ENCODE results near the gene CYBA.

The CYBA gene

DNA sequence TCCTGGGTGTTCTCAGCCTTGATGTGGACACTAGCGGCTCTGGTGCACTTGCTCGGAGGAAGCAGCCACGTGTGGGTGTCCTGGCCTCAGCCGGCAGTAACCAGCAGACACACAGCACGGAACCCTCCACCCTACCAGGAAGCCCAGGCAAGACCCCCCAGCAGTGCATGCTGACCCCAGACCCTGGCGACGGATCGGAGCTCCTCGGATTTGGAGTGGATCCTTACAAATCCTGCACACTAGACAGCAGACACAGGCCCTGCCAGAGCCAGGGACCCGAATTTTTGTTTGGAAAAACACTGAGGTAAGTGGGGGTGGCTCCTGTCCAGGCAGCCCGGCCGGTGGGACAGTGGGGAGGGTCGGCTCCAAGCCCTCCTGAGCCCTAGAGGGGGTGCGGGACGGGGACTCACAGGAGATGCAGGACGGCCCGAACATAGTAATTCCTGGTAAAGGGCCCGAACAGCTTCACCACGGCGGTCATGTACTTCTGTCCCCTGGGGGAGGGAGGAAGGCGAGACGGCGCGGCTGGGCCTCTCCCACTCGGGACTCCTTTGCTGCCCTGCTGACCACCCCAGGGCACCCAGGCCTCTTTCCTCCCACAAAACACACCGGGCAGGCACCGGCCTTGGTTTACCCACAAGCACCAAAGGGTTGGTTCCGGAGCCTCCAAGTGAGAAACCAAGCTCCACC is 4.4 kb downstream of the CYBA start:
- no peak for DNase-seq (ENCODE audit: low spot score)

DNA sequence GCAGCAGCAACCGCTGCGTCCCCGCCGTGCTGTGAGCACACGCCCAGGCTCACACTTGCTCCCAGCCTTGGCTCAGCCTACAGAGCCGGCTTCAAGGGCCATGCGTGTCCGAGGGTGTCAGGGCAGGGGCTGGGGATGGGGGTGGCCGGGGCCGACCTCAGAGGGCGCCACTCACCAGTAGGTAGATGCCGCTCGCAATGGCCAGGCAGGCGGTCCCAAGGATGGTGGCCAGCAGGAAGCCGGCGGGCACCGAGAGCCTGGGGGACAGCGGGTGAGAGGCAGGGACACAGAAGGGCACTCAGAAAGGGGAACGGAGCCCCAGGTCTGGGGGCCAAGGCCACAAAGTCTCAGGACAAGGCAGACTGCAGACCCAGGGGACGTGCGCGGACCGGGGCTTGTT is 4.9 kb downstream of the CYBA start:
- no peak for DNase-seq (ENCODE audit: low spot score)

DNA sequence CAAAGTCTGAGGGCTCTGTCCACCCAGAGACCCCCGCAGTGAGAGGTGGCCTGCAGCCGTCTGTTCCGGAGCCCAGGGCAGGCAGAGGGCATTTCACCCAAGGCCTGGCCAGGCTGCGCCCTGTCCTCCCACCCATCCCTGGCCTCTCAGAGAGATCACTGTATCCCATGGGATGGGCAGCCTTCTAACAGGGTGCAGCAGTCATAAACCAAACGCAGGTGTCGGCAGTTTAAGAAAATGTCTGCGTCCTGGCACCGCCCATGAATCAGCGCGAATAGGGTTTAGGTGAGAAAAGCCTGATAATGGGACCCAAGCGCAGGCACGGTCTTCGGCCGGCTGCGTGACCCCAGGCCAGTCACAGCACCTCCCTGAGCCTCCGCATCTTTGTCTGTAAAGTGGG is 5.4 kb downstream of the CYBA start:
- DNase-seq (ENCODE audit: low spot score), result no peak

DNA sequence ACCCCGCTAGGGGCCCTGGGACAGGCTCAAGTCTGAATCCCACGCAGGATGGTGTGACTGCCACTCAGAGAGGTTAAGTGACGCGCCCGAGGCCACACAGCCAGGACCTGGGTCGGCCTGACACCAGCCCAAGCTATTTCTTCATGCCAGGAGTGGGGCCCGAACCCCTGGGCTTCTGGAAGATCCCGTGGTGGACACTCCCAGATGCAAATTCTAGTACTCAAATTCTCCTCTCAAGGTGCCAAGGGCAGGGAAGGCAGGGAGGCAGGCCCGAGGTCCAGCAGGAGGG is 7.3 kb downstream of the CYBA start:
- DNase-seq (ENCODE audit: low spot score), result no peak

DNA sequence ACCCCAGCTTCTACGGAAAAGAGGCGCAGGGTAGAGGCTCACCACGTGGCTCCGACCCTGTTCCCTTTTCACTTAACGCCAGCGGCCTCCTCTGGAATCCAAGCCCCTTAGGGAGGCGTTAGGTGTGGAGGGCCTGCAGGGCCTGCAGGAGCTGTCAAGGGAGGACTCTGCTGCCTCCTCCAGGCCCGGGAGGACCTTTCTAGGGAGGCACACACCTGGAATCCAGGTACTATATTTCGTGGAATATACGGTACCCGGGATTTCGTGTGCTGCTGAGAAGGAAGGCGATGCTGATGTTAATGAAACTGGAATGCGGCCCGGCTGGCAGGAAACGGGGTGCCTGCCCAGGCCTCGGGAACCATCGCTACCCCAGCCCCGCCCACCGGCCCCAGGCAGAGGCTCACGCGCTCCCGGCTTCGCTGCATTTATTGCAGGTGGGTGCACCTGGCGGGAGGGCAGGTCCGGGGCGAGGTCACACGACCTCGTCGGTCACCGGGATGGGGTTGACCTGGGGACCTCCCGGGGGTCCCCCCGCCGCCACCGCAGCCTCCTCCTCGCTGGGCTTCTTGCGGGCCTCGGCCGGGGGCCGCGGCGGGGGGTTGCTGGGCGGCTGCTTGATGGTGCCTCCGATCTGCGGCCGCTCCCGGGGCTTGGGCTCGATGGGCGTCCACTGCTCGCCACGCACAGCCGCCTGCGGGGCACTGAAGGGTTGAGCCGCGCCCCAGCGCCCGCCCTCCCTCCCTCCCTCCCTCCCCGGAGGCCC is 7.8 kb downstream of the CYBA start:
- no peak for DNase-seq (ENCODE audit: low spot score)

DNA sequence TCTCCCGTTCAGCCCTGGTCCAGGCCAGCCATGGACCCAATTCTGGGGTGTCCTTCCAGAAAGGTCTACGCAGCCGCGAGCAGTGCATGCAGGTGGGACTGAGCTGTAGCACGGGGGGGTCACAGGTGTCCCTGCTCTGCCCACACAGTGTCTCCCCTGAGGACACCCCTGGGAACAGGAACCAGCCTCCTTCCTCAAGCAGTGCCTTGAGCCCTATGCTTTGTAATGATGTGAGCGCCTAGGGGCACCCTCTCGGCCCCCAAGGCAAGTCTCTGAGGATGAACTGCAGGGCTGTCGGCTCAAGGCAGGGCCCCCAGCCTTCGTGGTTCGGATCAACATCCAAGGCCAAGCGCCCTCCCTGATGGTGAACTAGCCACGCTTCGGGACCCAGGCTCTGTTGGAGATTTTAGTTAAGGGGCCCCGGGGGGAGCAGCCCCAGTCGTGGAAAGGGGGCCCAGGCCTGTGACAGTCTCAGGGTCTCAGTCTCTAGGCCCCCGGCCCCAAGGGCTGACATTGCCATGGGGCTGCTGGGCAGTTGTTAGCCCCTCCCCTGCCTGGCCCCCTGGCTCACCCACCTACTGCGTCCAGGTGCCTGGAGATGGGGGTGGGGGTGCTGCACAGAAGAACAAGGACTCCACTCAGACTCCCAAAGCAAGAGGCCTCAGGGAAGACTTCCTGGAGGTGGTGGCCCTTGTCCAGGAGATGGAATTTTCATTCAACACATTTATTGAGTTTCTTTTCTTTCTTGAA is 10.2 kb downstream of the CYBA start:
- no peak for DNase-seq (ENCODE audit: low spot score)

DNA sequence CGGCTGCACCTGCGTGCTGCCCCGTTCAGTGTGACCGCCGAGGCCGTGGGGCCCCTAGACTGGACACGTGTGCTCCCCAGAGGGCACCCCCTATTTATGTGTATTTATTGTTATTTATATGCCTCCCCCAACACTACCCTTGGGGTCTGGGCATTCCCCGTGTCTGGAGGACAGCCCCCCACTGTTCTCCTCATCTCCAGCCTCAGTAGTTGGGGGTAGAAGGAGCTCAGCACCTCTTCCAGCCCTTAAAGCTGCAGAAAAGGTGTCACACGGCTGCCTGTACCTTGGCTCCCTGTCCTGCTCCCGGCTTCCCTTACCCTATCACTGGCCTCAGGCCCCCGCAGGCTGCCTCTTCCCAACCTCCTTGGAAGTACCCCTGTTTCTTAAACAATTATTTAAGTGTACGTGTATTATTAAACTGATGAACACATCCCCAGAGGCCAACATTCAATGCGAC is 10.8 kb downstream of the CYBA start:
- DNase-seq (ENCODE audit: low spot score), result no peak

DNA sequence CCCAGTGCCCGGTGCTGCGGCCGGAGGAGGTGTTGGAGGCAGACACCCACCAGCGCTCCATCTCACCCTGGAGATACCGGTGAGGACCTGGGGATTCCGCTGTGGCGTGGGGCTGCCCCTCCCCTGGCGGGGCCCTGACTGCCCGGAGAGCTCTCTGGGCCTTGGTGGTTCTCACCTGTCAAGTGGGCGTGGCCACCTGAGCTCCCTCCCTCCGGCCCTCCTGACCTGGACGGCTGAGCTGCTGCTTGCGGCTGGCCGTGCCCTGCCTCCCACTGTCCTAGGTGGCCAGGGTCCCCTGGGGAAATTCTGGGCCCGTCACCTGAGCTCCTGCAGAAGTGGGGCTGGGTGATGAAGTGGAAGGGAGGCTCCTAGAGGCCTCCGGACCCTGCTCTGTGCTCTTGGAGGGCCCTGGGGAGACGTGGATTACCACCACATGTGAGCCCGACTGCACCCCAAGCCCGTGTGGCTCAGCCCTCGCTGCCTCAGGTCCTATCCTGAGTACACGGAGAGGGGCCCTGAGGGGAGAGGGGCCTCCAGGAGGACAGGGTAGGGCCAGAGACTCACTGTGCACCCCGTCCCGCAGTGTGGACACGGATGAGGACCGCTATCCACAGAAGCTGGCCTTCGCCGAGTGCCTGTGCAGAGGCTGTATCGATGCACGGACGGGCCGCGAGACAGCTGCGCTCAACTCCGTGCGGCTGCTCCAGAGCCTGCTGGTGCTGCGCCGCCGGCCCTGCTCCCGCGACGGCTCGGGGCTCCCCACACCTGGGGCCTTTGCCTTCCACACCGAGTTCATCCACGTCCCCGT is 11.4 kb downstream of the CYBA start:
- DNase-seq (ENCODE audit: low spot score), result no peak

DNA sequence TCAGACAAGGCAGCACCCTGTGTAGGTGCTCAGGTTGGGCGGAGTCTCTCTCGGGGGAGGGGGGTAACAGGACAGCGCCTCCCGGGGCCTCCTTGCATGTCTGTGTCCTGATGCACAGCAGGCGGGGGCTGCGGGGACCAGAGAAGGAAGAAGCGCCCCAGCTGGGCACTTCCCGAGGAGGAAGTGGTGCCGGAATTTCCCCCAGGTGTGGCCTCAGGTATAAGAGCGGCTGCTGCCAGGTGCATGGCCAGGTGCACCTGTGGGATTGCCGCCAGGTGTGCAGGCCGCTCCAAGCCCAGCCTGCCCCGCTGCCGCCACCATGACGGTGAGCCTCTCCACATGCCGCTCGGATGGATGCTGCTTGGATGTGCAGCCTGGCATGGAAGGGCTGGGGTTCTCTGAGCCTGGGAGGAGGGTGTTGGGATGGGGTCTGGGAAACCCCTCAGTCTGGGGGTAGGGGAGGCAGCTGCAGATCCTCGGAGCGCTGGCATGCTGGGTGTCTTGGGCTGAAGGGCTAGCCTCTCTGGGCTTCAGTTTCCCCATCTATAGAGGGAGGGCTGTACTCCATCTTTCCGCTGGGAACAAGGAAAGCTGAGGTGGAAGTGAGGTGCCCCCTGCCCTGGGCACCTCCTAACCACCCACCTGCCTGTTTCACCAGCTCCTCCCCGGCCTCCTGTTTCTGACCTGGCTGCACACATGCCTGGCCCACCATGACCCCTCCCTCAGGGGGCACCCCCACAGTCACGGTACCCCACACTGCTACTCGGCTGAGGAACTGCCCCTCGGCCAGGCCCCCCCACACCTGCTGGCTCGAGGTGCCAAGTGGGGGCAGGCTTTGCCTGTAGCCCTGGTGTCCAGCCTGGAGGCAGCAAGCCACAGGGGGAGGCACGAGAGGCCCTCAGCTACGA is 12.3 kb downstream of the CYBA start, which contains the start of gene IL17C:
Gene IL17C (plus strand): TSS at position 250 of the 908 bp plus-strand sequence. CDS start 70 bp downstream, at position 320.
- no peak for DNase-seq (ENCODE audit: low spot score)

DNA sequence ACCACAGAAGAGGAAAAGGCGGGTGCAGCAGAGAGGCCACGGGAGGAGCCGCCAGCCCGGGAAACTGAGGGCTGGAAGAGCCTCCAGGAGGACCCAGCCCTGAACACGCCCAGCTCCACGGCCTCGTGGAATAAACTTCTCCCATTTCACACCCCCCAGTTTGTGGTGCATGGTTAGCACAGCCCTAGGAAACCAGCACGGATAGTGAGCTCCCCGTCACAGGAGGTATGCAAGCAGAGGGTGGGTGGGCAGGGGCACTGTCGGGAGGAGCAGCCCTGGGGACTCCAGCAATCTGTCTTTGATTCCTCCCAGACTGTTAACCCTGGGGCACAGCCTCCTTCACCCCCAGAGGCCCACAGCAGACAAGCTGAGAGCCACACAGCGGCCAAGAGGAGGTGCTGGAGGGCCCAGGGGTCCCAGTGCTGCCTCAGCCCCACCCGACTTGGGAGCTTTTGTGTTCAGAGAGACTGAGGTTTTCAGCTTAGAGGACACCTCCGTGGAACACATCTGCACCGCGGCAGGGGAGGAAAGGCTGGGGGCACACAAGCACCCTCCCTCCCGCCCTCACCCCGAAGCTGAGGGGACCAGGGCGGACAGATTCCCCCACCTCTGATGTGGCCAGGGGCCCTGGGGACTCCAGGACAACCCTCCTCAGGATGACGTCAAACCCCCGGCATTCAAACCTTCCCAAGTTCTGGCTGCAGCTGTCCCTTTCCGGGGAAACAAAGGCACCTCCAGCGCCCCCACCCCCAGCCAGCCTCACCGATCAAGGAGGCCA is 14.2 kb downstream of the CYBA start:
- no peak for DNase-seq (ENCODE audit: low spot score)

DNA sequence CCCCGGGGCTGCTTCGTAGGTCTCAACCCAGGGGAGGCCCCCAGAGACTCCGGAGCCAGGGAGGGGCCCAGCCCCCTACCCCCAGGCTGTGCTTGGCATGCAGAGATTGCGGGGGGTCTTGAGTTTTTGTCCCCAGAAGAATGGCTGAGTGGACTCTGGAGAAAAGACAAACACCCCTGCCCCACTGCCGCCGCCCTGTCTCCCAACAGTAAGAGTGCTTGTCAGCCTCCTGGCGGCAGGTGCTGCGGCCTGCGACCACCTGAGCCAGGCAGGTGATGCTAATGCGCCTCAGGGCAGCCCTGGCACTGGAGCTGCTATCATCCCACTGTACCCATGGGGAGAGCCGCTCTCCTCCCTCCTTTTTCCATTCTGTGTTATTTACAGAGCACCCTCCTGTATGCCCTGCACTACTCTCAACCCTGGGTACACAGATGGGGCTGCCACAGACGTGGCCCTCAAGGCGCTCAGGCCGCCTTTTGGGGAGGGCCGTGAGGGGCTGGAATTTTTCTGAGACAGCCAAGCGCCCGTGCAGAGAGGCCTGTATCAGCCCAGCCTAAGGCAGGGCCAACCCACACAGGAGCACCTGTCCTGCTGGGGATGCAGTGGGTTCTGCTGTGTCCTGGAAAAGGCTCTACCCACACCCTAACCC is 15.1 kb downstream of the CYBA start:
- no peak for DNase-seq (ENCODE audit: low spot score)

DNA sequence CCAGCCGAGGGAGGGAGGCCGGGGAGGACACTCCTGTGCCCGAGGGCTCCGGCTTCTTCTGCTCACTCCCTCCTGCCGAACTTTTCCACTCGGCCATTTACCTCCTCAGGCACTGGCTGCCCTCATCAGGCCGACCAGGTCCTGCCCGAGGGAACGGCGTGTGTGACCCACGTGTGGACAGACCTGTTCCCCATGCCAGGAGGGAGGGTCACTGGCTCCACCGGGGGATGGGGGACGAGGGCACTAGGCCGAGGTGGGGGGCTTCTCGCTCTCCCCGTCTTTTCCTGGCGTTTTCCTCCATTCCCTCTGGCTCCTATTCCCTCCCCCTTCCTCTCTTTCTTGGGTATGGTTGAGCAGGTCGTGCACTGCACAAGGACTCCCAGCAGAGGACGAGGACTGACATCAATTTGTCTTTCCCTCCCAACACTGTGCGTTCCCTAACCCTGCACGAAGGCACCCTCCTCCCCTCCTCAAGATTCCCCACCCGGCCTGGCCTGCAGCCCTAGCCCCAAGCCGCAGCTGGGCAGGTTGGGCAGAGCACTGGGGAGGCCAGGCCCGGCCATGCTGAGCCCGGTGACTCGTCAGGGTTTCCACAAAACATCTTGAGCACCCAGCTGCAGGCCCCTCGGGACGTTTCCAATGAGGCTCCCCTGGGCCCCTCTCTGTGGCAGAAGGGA is 15.7 kb downstream of the CYBA start:
- no peak for DNase-seq (ENCODE audit: low spot score)

DNA sequence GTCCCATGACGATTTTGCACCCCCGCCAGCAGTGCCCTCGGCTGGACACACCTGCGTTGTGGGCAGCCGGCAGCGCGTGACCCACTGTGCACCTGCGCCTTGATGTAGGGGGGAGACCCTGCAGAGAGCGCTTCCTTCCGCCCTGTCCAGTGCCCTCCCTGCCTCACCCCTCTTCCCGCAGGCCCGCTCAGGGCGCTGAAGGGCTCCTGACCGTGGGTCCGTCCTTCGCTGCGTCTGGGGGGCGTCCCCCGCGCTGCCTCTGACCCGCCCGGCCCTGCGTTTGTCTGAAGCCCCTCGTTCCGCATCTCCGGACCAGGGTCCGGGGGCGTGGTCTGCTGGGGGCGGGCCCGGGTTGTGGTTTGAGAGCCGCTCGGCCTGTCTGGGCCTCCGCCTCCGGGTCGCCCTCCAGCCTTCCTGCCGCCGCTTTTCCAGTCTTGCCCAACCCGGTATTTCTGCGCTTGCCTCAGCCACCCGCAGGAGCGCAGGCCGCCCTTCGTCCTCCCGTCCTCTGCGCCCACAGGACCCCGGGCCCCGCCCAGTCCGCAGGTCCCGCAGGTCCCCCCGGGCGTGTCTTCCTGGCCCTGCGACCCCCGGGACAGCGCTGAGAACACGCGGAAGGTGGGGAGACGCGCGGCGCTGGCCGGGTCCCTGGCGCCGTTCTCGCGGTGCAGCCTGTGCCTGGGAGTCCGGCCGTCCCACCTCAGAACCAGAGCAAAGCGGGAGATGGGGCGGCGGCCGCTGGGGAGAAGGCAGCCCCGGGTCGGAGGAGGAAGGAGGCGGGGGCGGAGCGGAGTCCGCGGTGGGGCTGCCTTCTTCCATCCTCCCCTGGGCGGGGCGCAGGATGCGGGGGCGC is 16.5 kb downstream of the CYBA start:
- no peak for DNase-seq (ENCODE audit: low spot score)

DNA sequence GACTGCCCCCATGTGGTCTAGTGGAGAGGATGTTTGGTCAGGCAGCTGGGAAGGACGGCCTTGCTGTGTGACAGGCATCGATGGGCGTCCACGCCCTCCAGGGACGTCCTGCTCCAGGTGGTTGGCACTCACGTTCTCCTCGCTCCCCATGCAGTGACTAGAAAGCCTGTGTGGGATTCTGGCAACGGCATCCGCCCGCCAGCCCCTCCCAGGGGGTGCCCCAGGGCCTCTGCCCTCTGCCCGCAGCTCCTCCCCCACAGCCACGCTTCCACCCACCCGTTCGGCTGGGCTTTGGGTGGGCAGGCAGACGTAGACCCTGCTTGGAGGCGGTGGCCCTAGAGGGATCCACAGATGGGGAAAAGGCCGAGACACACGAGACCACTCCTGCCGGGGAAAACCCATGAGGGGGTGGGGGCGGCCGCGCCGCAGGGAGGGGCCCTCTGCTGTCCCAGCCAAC is 17.1 kb downstream of the CYBA start:
- DNase-seq (ENCODE audit: low spot score), result no peak

DNA sequence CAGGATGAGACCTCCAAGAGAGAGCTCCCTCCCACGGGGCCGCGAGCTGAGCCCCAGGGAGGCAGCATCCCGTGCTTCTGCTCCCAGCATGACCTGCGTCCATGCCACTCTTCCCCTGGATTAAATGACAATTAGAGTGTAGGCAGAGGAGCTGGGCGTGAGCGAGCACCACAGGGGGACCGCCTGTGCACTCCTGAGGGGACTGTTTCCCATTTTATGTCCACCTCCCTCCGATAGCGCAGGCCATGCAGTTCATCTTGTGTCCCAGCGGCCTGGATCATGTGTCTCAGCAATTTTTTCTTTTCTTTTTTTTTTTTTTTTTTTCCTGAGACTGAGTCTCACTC is 18.3 kb downstream of the CYBA start:
- DNase-seq (ENCODE audit: low spot score), result no peak

DNA sequence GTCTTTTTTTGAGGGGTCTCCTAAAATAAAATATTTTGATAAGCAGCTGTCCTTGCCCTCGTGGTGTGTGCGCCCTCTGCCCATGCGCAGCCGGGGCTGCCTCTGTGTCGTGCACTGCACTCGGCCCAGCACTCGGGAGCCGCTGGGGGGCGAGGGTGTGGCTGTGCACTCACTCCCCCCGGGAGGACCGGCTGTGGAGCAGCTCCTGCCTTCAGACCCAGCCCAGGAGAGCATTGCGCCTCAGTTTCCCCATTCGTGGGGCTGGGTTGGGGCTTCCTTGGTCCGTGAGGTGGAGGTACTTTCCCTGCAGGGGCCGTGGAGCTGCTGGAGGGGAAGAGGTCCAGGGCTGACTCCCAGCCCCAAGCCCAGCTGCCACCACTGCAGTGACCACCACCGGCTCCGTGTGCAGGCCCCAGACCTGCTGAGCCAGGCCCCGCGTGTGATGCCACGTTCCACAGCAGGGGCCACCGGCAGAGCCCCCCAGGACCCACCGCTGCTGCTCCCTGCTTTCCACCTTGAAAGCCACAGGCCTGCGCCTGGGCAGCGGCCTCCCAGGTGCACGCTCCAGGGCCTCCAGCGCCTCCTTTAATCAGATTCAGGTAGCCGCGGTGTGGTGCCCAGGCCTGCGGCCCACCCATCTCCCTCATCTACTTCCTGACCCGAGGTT is 18.8 kb downstream of the CYBA start:
- no peak for DNase-seq (ENCODE audit: low spot score)

DNA sequence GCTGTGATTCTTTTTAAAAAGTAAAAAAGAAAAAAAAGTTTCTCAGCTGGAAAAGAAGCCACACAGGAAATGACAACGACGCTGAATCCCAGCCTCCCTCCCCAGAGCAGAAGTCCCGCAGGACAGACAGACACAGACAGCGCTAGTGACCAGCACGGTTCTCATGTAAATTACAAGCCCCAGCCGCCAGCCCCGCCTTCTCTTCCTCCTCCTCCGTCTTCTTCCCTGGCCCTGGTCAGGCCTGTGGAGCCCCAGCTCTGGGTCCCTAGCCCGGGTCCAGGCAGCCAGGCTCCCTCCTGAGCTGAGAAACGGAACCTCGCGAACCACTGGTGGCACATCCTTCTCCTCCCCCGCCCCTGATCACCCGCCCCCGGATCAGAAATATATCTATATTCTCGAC is 19.5 kb downstream of the CYBA start:
- DNase-seq (ENCODE audit: low spot score), result no peak

DNA sequence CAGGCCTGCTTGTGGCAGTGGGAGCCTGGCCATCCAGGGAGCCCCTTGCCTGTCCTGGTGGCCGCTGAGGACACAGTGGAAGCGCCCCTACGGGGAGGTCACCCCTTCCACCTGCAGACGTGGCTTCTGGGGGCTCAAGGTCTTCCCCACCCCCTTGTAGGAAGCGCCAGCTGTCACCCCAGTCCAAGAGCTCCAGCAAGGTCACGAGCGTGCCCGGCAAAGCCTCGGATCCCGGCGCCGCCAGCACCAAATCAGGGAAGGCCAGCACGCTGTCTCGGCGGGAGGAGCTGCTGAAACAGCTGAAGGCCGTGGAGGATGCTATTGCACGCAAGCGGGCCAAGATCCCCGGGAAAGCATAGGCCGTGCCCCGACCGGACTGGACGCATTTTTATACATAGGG is 19.9 kb downstream of the CYBA start:
- DNase-seq (ENCODE audit: low spot score), result no peak
